CD4-positive, CD25-positive, alpha-beta regulatory T cell (primary cell): ENCODE data around the gene RING1. TPM values are rescaled to one million over a fixed set of nuclear protein-coding genes. Genes with fewer than 3 reads are reported as not detected.

Experiments
- polyA plus RNA-seq, 4 donors: library from polyadenylated mRNA; unstranded; fragments of 300-500 nt; fragmentation: Illumina TruSeq; gene quantifications; one replicate each; pipeline ENCODE4 v1.2.3, GENCODE V29; 2021
- total RNA-seq: library from RNA; stranded (reverse); gene quantifications from one replicate; pipeline ENCODE4 v1.2.3, GENCODE V29; 2022

The RING1 gene
- total and polyA plus RNA-seq, 5 donors from 2014 or later = 4.9 to 34.2 (median 5.6) TPM

Other genes with a start within 250 kb of the RING1 start
- gene BRD2, start 239.9 kb upstream of the RING1 start, total RNA-seq = 425 TPM
- gene BRD2, start 239.9 kb upstream of the RING1 start, polyA plus RNA-seq = 10 to 100 TPM; 43.9 to 58.7 (median 53.8) TPM
- gene HLA-DOA, start 198.9 kb upstream of the RING1 start, total RNA-seq = 14.0 TPM
- gene HLA-DOA, start 198.9 kb upstream of the RING1 start, polyA plus RNA-seq = 10 to 100 TPM in 1 of 4 donors, 1 to 10 TPM in 3; 7.0 to 14.9 (median 8.9) TPM
- 102 TPM for gene HLA-DPA1, start 134.9 kb upstream of the RING1 start, total RNA-seq
- gene HLA-DPA1, start 134.9 kb upstream of the RING1 start, polyA plus RNA-seq = 100 to 1,000 TPM in 3 of 4 donors, 10 to 100 TPM in 1; 97.9 to 292 (median 209) TPM
- gene HLA-DPB1, start 132.5 kb upstream of the RING1 start, total RNA-seq = 153 TPM
- 100 to 1,000 TPM; 144 to 335 (median 244) TPM for gene HLA-DPB1, start 132.5 kb upstream of the RING1 start, polyA plus RNA-seq
- gene COL11A2, start 16.0 kb upstream of the RING1 start, total RNA-seq = 0.89 TPM
- under 1 TPM in 2 of 4 donors, not detected in 2; 0.34 to 0.43 TPM for gene COL11A2, start 16.0 kb upstream of the RING1 start, polyA plus RNA-seq
- 62.6 TPM for gene RXRB, start 7.8 kb upstream of the RING1 start, total RNA-seq
- 1 to 10 TPM; 7.1 to 8.9 (median 7.2) TPM for gene RXRB, start 7.8 kb upstream of the RING1 start, polyA plus RNA-seq
- 24.1 TPM for gene SLC39A7, start 7.6 kb upstream of the RING1 start, total RNA-seq
- gene SLC39A7, start 7.6 kb upstream of the RING1 start, polyA plus RNA-seq = 10 to 100 TPM; 11.4 to 27.3 (median 20.4) TPM
- 8.8 TPM for gene HSD17B8, start 3.8 kb upstream of the RING1 start, total RNA-seq
- gene HSD17B8, start 3.8 kb upstream of the RING1 start, polyA plus RNA-seq = 10 to 100 TPM; 33.3 to 53.9 (median 41.9) TPM
- gene VPS52, start 63.4 kb downstream of the RING1 start, total RNA-seq = 70.6 TPM
- gene VPS52, start 63.4 kb downstream of the RING1 start, polyA plus RNA-seq = 10 to 100 TPM; 12.4 to 17.4 (median 15.0) TPM
- 2,198 TPM for gene RPS18, start 63.6 kb downstream of the RING1 start, total RNA-seq
- gene RPS18, start 63.6 kb downstream of the RING1 start, polyA plus RNA-seq = over 10,000 TPM in 1 of 4 donors, 1,000 to 10,000 TPM in 3; 7,008 to 10,525 (median 8,528) TPM
- 17.5 TPM for gene B3GALT4, start 68.6 kb downstream of the RING1 start, total RNA-seq
- 10 to 100 TPM; 27.5 to 35.9 (median 31.2) TPM for gene B3GALT4, start 68.6 kb downstream of the RING1 start, polyA plus RNA-seq
- 31.5 TPM for gene WDR46, start 80.7 kb downstream of the RING1 start, total RNA-seq
- gene WDR46, start 80.7 kb downstream of the RING1 start, polyA plus RNA-seq = 10 to 100 TPM; 50.6 to 54.0 (median 52.0) TPM
- gene PFDN6, start 81.1 kb downstream of the RING1 start, total RNA-seq = 20.0 TPM
- 10 to 100 TPM; 33.7 to 47.0 (median 38.4) TPM for gene PFDN6, start 81.1 kb downstream of the RING1 start, polyA plus RNA-seq
- gene RGL2, start 90.4 kb downstream of the RING1 start, total RNA-seq = 59.2 TPM
- 1 to 10 TPM; 7.2 to 9.4 (median 8.1) TPM for gene RGL2, start 90.4 kb downstream of the RING1 start, polyA plus RNA-seq
- gene TAPBP, start 105.6 kb downstream of the RING1 start, total RNA-seq = 281 TPM
- 100 to 1,000 TPM; 251 to 314 (median 262) TPM for gene TAPBP, start 105.6 kb downstream of the RING1 start, polyA plus RNA-seq
- 19.4 TPM for gene ZBTB22, start 109.2 kb downstream of the RING1 start, total RNA-seq
- gene ZBTB22, start 109.2 kb downstream of the RING1 start, polyA plus RNA-seq = 10 to 100 TPM in 2 of 4 donors, 1 to 10 TPM in 2; 8.3 to 13.5 (median 11.5) TPM
- 45.1 TPM for gene DAXX, start 114.5 kb downstream of the RING1 start, total RNA-seq
- 100 to 1,000 TPM in 2 of 4 donors, 10 to 100 TPM in 2; 88.0 to 104 (median 97.5) TPM for gene DAXX, start 114.5 kb downstream of the RING1 start, polyA plus RNA-seq
- gene KIFC1, start 183.3 kb downstream of the RING1 start, total RNA-seq = 8.7 TPM
- 1 to 10 TPM in 3 of 4 donors, under 1 TPM in 1; 0.41 to 3.9 (median 1.3) TPM for gene KIFC1, start 183.3 kb downstream of the RING1 start, polyA plus RNA-seq
- 403 TPM for gene PHF1, start 202.5 kb downstream of the RING1 start, total RNA-seq
- 10 to 100 TPM; 41.5 to 72.2 (median 64.1) TPM for gene PHF1, start 202.5 kb downstream of the RING1 start, polyA plus RNA-seq
- 202 TPM for gene CUTA, start 209.6 kb downstream of the RING1 start, total RNA-seq
- gene CUTA, start 209.6 kb downstream of the RING1 start, polyA plus RNA-seq = 100 to 1,000 TPM; 435 to 529 (median 489) TPM
- 81.4 TPM for gene SYNGAP1, start 211.6 kb downstream of the RING1 start, total RNA-seq
- gene SYNGAP1, start 211.6 kb downstream of the RING1 start, polyA plus RNA-seq = under 1 TPM; 0.48 to 0.82 (median 0.63) TPM
- gene ZBTB9, start 246.1 kb downstream of the RING1 start, total RNA-seq = 8.6 TPM
- 10 to 100 TPM in 1 of 4 donors, 1 to 10 TPM in 3; 4.5 to 11.7 (median 6.8) TPM for gene ZBTB9, start 246.1 kb downstream of the RING1 start, polyA plus RNA-seq